ENCODE results near the gene DBH.

Gene DBH

GRCh38 chr9:133664173-133665050, 28.2 kb downstream of the DBH start:
- H3K9me3 ChIP-seq (ENCODE audit: insufficient read depth, low read depth, low read length): no peaks in the 10 kb centered on the region
- H3K4me1 ChIP-seq (ENCODE audit: insufficient read depth, low read length): no peaks in the 10 kb centered on the region
- H3K27me3 ChIP-seq (ENCODE audit: insufficient read depth, low read length): peaks cover 12% of the 10 kb centered on the region
- no peak overlapping the region for H3K4me3 ChIP-seq (ENCODE audit: low read length)
- no peak overlapping the region for H3K9ac ChIP-seq (ENCODE audit: low read depth, low read length)
- no peaks in the 10 kb centered on the region for H3K36me3 ChIP-seq (ENCODE audit: insufficient read depth, low read depth, low read length)
- H3K27ac ChIP-seq (ENCODE audit: low read length): no peak overlapping the region

- no peaks in the 10 kb centered on the region for H3K36me3 ChIP-seq (ENCODE audit: insufficient read depth, low read depth, low read length)
- H3K27ac ChIP-seq (ENCODE audit: low read length): no peak overlapping the region
- no peak overlapping the region for H3K9ac ChIP-seq (ENCODE audit: low read depth, low read length)
- no peak overlapping the region for H3K4me3 ChIP-seq (ENCODE audit: low read length)
- no peaks in the 10 kb centered on the region for H3K9me3 ChIP-seq (ENCODE audit: insufficient read depth, low read depth, low read length)
- no peaks in the 10 kb centered on the region for H3K4me1 ChIP-seq (ENCODE audit: insufficient read depth, low read length)
- H3K27me3 ChIP-seq (ENCODE audit: insufficient read depth, low read length): peaks cover 5% of the 10 kb centered on the region
Measured at GRCh38 chr9:133665096-133665495, 28.9 kb downstream of the DBH start.

- Histone ChIP-seq H3K27me3 (ENCODE audit: insufficient read depth, low read length) (0 out of 2 replicates have a peak, but pooled peaks cover under 1% of the 10 kb centered on the region), H3K4me1 (ENCODE audit: insufficient read depth, low read length) (no peaks in the 10 kb centered on the region), H3K9ac (ENCODE audit: low read depth, low read length) (no peak overlapping the region), H3K4me3 (ENCODE audit: low read length) (no peak overlapping the region), H3K27ac (ENCODE audit: low read length) (no peak overlapping the region), H3K36me3 (ENCODE audit: insufficient read depth, low read depth, low read length) (no peaks in the 10 kb centered on the region), H3K9me3 (ENCODE audit: insufficient read depth, low read depth, low read length) (no peaks in the 10 kb centered on the region)
Measured at GRCh38 chr9:133665535-133665934, 29.4 kb downstream of the DBH start.

- Histone ChIP-seq H3K36me3 (ENCODE audit: insufficient read depth, low read depth, low read length) (no peaks in the 10 kb centered on the region), H3K9ac (ENCODE audit: low read depth, low read length) (no peak overlapping the region; the same call in 1 of the 2 replicates), H3K27ac (ENCODE audit: low read length) (no peak overlapping the region), H3K27me3 (ENCODE audit: insufficient read depth, low read length) (no peaks in the 10 kb centered on the region), H3K4me1 (ENCODE audit: insufficient read depth, low read length) (no peaks in the 10 kb centered on the region), H3K9me3 (ENCODE audit: insufficient read depth, low read depth, low read length) (no peaks in the 10 kb centered on the region), H3K4me3 (ENCODE audit: low read length) (no peak overlapping the region)
Measured at GRCh38 chr9:133666387-133666786, 30.2 kb downstream of the DBH start.

GRCh38 chr9:133666845-133667244, 30.7 kb downstream of the DBH start:
- H3K4me3 ChIP-seq (ENCODE audit: low read length): no peak overlapping the region
- H3K36me3 ChIP-seq (ENCODE audit: insufficient read depth, low read depth, low read length): no peaks in the 10 kb centered on the region
- no peaks in the 10 kb centered on the region for H3K27me3 ChIP-seq (ENCODE audit: insufficient read depth, low read length)
- no peaks in the 10 kb centered on the region for H3K4me1 ChIP-seq (ENCODE audit: insufficient read depth, low read length)
- H3K9me3 ChIP-seq (ENCODE audit: insufficient read depth, low read depth, low read length): no peaks in the 10 kb centered on the region
- no peak overlapping the region for H3K9ac ChIP-seq (ENCODE audit: low read depth, low read length)
- H3K27ac ChIP-seq (ENCODE audit: low read length): no peak overlapping the region

GRCh38 chr9:133667759-133668450, 31.7 kb downstream of the DBH start:
- Histone ChIP-seq H3K9ac (ENCODE audit: low read depth, low read length) (no peak overlapping the region), H3K9me3 (ENCODE audit: insufficient read depth, low read depth, low read length) (no peaks in the 10 kb centered on the region), H3K4me3 (ENCODE audit: low read length) (no peak overlapping the region), H3K27me3 (ENCODE audit: insufficient read depth, low read length) (no peaks in the 10 kb centered on the region), H3K36me3 (ENCODE audit: insufficient read depth, low read depth, low read length) (no peaks in the 10 kb centered on the region), H3K27ac (ENCODE audit: low read length) (no peak overlapping the region), H3K4me1 (ENCODE audit: insufficient read depth, low read length) (no peaks in the 10 kb centered on the region)

GRCh38 chr9:133669182-133669801, 33.1 kb downstream of the DBH start:
- Histone ChIP-seq H3K27me3 (ENCODE audit: insufficient read depth, low read length) (no peaks in the 10 kb centered on the region), H3K27ac (ENCODE audit: low read length) (no peak overlapping the region), H3K9me3 (ENCODE audit: insufficient read depth, low read depth, low read length) (no peaks in the 10 kb centered on the region), H3K4me3 (ENCODE audit: low read length) (no peak overlapping the region), H3K9ac (ENCODE audit: low read depth, low read length) (no peak overlapping the region), H3K36me3 (ENCODE audit: insufficient read depth, low read depth, low read length) (no peaks in the 10 kb centered on the region), H3K4me1 (ENCODE audit: insufficient read depth, low read length) (0 out of 2 replicates have a peak, but pooled peaks cover 1% of the 10 kb centered on the region)

GRCh38 chr9:133670466-133670865, 34.3 kb downstream of the DBH start:
- Histone ChIP-seq H3K9ac (ENCODE audit: low read depth, low read length) (no peak overlapping the region), H3K9me3 (ENCODE audit: insufficient read depth, low read depth, low read length) (no peaks in the 10 kb centered on the region), H3K27me3 (ENCODE audit: insufficient read depth, low read length) (no peaks in the 10 kb centered on the region), H3K27ac (ENCODE audit: low read length) (no peak overlapping the region), H3K36me3 (ENCODE audit: insufficient read depth, low read depth, low read length) (no peaks in the 10 kb centered on the region), H3K4me3 (ENCODE audit: low read length) (no peak overlapping the region), H3K4me1 (ENCODE audit: insufficient read depth, low read length) (0 out of 2 replicates have a peak, but pooled peaks cover 7% of the 10 kb centered on the region)

- no peak overlapping the region for H3K27ac ChIP-seq (ENCODE audit: low read length)
- no peaks in the 10 kb centered on the region for H3K36me3 ChIP-seq (ENCODE audit: insufficient read depth, low read depth, low read length)
- no peak overlapping the region for H3K9ac ChIP-seq (ENCODE audit: low read depth, low read length)
- no peaks in the 10 kb centered on the region for H3K27me3 ChIP-seq (ENCODE audit: insufficient read depth, low read length)
- no peaks in the 10 kb centered on the region for H3K9me3 ChIP-seq (ENCODE audit: insufficient read depth, low read depth, low read length)
- 0 out of 2 replicates have a peak, but pooled peaks cover 7% of the 10 kb centered on the region for H3K4me1 ChIP-seq (ENCODE audit: insufficient read depth, low read length)
- no peak overlapping the region for H3K4me3 ChIP-seq (ENCODE audit: low read length)
Measured at GRCh38 chr9:133671371-133671770, 35.2 kb downstream of the DBH start.

- no peak overlapping the region for H3K4me3 ChIP-seq (ENCODE audit: low read length)
- H3K9me3 ChIP-seq (ENCODE audit: insufficient read depth, low read depth, low read length): no peaks in the 10 kb centered on the region
- H3K9ac ChIP-seq (ENCODE audit: low read depth, low read length): no peak overlapping the region
- no peak overlapping the region for H3K27ac ChIP-seq (ENCODE audit: low read length)
- H3K27me3 ChIP-seq (ENCODE audit: insufficient read depth, low read length): no peaks in the 10 kb centered on the region
- H3K36me3 ChIP-seq (ENCODE audit: insufficient read depth, low read depth, low read length): no peaks in the 10 kb centered on the region
- 0 out of 2 replicates have a peak, but pooled peaks cover 7% of the 10 kb centered on the region for H3K4me1 ChIP-seq (ENCODE audit: insufficient read depth, low read length)
Measured at GRCh38 chr9:133672503-133673257, 36.5 kb downstream of the DBH start.

- H3K27ac ChIP-seq (ENCODE audit: low read length): no peak overlapping the region
- 0 out of 2 replicates have a peak, but pooled peaks cover 7% of the 10 kb centered on the region for H3K4me1 ChIP-seq (ENCODE audit: insufficient read depth, low read length)
- H3K9ac ChIP-seq (ENCODE audit: low read depth, low read length): no peak overlapping the region
- no peak overlapping the region for H3K4me3 ChIP-seq (ENCODE audit: low read length)
- H3K9me3 ChIP-seq (ENCODE audit: insufficient read depth, low read depth, low read length): no peaks in the 10 kb centered on the region
- no peaks in the 10 kb centered on the region for H3K27me3 ChIP-seq (ENCODE audit: insufficient read depth, low read length)
- H3K36me3 ChIP-seq (ENCODE audit: insufficient read depth, low read depth, low read length): no peaks in the 10 kb centered on the region
Measured at GRCh38 chr9:133673258-133673655, 37.1 kb downstream of the DBH start.
